MCF 10A (cell line): ENCODE measurements around the gene KRTAP17-1. TPM values are rescaled to one million over a fixed set of nuclear protein-coding genes. Genes with fewer than 3 reads are reported as not detected.

Experiments used
- BruUV-seq: library from RNA; stranded (reverse); fragments of 400-500 nt; replicated peaks from 2 replicates; lab custom pipeline; 2021; lab: Mats Ljungman, UMichigan
- CTCF ChIA-PET: fragments of 300-600 bp; sonication (Branson Sonifier 250); formaldehyde crosslinking; extraction: SDS; loops from one replicate; lab custom pipeline; 2021; ENCODE audit warnings: antibody characterized with exemption, inconsistent platforms; lab: Yijun Ruan, JAX
- POLR2A ChIA-PET: fragments of 300-600, 350-650 bp; sonication (Branson Sonifier 250); formaldehyde crosslinking; extraction: SDS; loops from one replicate; lab custom pipeline; 2020; ENCODE audit warnings: antibody characterized with exemption, inconsistent platforms; lab: Yijun Ruan, JAX
- DNase-seq: peaks from one replicate; pipeline ENCODE4 v3.0.0-alpha.2; 2018; ENCODE audit not compliant: unreplicated experiment
- H3K27ac Mint-ChIP-seq: one replicate; pipeline ENCODE4 v1.8.0; 2022; ENCODE audit warnings: mild to moderate bottlenecking, low read depth, mixed read lengths; ENCODE audit not compliant: unreplicated experiment
- H3K27me3 Mint-ChIP-seq: one replicate; pipeline ENCODE4 v1.8.0; 2022; ENCODE audit warnings: mixed read lengths; ENCODE audit not compliant: insufficient read depth, unreplicated experiment
- H3K36me3 Mint-ChIP-seq: one replicate; pipeline ENCODE4 v1.8.0; 2022; ENCODE audit warnings: mild to moderate bottlenecking, moderate library complexity, mixed read lengths; ENCODE audit not compliant: insufficient read depth, unreplicated experiment
- H3K4me1 Mint-ChIP-seq: one replicate; pipeline ENCODE4 v1.8.0; 2022; ENCODE audit warnings: mixed read lengths; ENCODE audit not compliant: insufficient read depth, unreplicated experiment
- H3K4me3 Mint-ChIP-seq: one replicate; pipeline ENCODE4 v1.8.0; 2022; ENCODE audit warnings: mild to moderate bottlenecking, moderate library complexity, mixed read lengths; ENCODE audit not compliant: unreplicated experiment
- H3K9me3 Mint-ChIP-seq: one replicate; pipeline ENCODE4 v1.8.0; 2022; ENCODE audit warnings: mixed read lengths; ENCODE audit not compliant: unreplicated experiment
- CTCF ChIP-seq: fragments of 200-600 bp; IDR thresholded peaks from one replicate; pipeline ENCODE4 v1.8.0; 2022; ENCODE audit warnings: antibody characterized with exemption, mild to moderate bottlenecking; ENCODE audit not compliant: unreplicated experiment
- intact Hi-C: fragments of 100-400 bp; cut with micrococcal nuclease; formaldehyde crosslinking; loops from 2 replicates; pipeline ENCODE4 v1.14.1; 2022
- total RNA-seq: library from RNA; stranded (reverse); gene quantifications from 2 replicates; pipeline ENCODE4 v1.2.3, GENCODE V29; 2022

The KRTAP17-1 gene
- total RNA-seq, 1 experiment from 2014 or later, result not detected

- DNase-seq, result peak; percentile 17
- H3K4me1 Mint-ChIP-seq, result peaks cover 16% of the 10 kb centered on the region
- intact Hi-C loops, result no loop called here
- H3K27me3 Mint-ChIP-seq, result peaks cover 4% of the 10 kb centered on the region
- TF ChIP-seq CTCF, result no peak
- no peak within 1 kb of the TSS for H3K4me3 Mint-ChIP-seq
- CTCF ChIA-PET, result interaction anchor here (0.7 to 0.9 kb wide), 2 partner anchors 489 to 511 kb away, joined by 3 read pairs; no protein-coding TSS in a partner anchor
- H3K27ac Mint-ChIP-seq, result no peak within 1 kb of the TSS
- BruUV-seq, result no TSS peak
- POLR2A ChIA-PET, result interaction anchor here (0.5 to 1.3 kb wide), 3 partner anchors 10 to 217 kb away, joined by 3 to 5 read pairs (median 4); partner anchors contain the start of gene KRT15
- no peaks in the 10 kb centered on the region for H3K9me3 Mint-ChIP-seq
- H3K36me3 Mint-ChIP-seq, result no peaks in the 10 kb centered on the region
These were observed 13.3 kb downstream of the KRTAP17-1 start, which contains the start of gene KRTAP29-1 for GRCh38 chr17:41301916-41302901. TSS of gene KRTAP29-1 (minus strand) at chr17:41302851. CDS start at chr17:41302851, 0 bp downstream.

GRCh38 chr17:41301204-41301790 lies 14.2 kb downstream of the KRTAP17-1 start:
- no peaks in the 10 kb centered on the region for H3K36me3 Mint-ChIP-seq
- peak; percentile 54 for DNase-seq
- no peak for TF ChIP-seq CTCF
- ChIA-PET POLR2A (interaction anchor here (0.7 to 1.3 kb wide), 5 partner anchors 9 to 387 kb away, joined by 3 to 5 read pairs (median 4); partner anchors contain the start of gene EIF1), CTCF (interaction anchor here (0.6 to 1.2 kb wide), 4 partner anchors 21 to 506 kb away, joined by 3 to 6 read pairs (median 4); no protein-coding TSS in a partner anchor)
- intact Hi-C loops, result no loop called here
- H3K4me1 Mint-ChIP-seq, result peaks cover 16% of the 10 kb centered on the region
- no peaks in the 10 kb centered on the region for H3K9me3 Mint-ChIP-seq
- peak overlapping the region; percentile 25 for H3K27ac Mint-ChIP-seq
- no peaks in the 10 kb centered on the region for H3K27me3 Mint-ChIP-seq
- no peak overlapping the region for H3K4me3 Mint-ChIP-seq
- no TSS peak for BruUV-seq

- no peak for DNase-seq
- Mint-ChIP-seq H3K4me3 (no peak overlapping the region), H3K27me3 (no peaks in the 10 kb centered on the region), H3K36me3 (no peaks in the 10 kb centered on the region), H3K27ac (no peak overlapping the region), H3K4me1 (peaks cover 16% of the 10 kb centered on the region), H3K9me3 (no peaks in the 10 kb centered on the region)
- TF ChIP-seq CTCF, result no peak
- intact Hi-C loops, result no loop called here
- BruUV-seq, result no TSS peak
- ChIA-PET POLR2A (no interaction called here), CTCF (interaction anchor here (0.8 kb wide), 1 partner anchor 24 kb away, joined by 3 read pairs; no protein-coding TSS in a partner anchor)
These were observed 16.9 kb downstream of the KRTAP17-1 start for GRCh38 chr17:41298458-41299135.
